ENCODE data around the gene SNRNP27. TPM values are rescaled to one million over a fixed set of nuclear protein-coding genes. Genes with fewer than 3 reads are reported as not detected.

SNRNP27 gene, protein sequence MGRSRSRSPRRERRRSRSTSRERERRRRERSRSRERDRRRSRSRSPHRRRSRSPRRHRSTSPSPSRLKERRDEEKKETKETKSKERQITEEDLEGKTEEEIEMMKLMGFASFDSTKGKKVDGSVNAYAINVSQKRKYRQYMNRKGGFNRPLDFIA
- total RNA-seq = 33.1 and 39.8 TPM in 2 replicates

DNA sequence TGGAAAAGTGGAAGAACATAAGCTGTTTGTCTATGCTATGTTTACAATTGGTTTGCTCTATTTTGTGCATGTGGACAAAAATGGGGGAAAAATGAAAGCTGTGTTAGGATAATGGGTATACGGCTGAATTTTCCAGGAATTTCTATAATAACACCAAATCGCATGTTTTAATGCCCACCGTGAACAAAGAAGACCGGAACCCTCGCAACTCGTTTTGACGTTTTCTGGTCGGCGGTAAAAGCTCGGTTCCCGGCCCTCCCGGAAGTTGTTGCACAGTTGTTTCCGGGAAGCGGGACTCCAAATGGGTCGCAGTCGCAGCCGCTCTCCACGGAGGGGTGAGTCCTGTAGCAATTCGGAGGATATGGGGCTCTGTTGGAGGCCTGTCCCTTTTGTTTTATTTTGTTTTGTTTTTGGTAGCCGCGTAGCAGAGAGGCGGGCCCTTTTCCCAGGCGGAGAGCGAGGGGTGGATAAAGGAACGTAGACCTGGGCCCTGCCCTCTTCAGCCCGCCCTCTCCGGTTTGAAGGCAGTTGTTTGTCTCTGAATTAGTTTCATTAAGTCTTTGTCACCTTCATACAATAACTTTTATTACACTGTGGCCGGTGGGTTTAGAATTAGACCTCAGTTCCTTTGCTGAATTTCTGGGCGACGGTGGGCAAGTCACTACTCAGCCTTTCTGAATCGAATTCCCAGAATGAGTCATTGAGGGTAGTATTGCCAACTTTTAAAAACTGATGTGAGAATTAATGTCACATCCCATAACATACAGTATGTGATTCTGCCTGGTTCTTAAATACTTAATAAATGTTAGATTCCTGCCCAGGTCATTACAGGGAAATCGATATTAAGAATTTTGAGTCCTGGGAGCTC, at the start of gene SNRNP27:
SNRNP27 (plus strand) TSS at position 273 of the 868 bp plus-strand sequence; CDS start at position 302, 29 bp downstream.

DNA sequence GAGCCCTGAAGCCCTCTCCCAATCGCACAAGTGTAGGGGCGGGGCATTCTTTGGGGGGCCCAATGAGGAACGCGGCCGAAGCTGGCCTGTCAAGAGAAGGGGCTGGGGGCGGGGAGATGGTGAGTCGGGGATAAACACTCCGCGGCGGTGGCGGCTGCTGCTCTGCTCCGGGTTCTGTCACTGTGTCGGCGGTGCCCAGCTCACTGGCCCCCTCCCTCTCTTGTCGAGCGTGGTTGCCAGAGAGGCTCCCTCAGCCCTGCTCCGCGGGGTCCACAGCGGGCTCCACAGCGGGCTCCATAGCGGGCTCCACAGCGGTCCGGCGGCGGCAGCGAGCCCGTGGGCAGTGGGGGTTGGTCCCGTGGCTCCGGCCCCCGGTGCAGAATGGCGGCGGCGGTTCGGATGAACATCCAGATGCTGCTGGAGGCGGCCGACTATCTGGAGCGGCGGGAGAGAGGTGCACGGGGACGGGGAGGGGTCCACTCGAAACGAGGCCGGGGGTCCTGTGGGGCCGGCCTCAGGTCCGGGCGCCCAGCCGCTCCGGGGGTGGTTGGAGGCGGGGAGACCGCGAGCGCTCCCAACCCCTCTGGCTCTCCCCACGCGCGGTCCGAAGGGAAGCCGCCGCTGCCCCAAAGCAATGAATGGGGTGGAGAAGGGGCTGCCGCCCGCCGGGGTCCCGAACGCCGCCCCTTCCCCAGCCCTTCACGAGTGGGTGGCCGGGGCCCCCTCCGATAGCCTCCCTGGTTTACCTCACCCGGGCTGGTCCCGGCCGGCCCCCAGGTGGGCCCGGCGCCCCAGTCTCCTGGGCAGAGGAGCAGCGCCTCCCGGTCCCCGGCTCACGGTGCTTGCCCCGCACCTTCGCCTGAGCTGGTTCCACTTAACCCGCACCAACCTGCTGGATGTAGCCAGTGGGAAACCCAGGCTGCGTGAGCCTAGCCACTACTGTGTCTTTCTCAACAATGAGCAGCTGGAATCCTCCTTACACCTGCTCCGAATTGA, 21.5 kb downstream of the SNRNP27 start, which contains the start of gene MXD1:
MXD1 (plus strand) TSS at position 160 of the 996 bp plus-strand sequence; CDS start at position 382, 222 bp downstream.

Other genes with a start within 250 kb of the SNRNP27 start
- 32.9 and 36.9 TPM in 2 replicates for gene ANXA4, start 151.8 kb upstream of the SNRNP27 start, total RNA-seq
- gene GMCL1, start 64.3 kb upstream of the SNRNP27 start, total RNA-seq = 7.1 and 8.0 TPM in 2 replicates
- 5.5 and 5.9 TPM in 2 replicates for gene MXD1, start 21.2 kb downstream of the SNRNP27 start, total RNA-seq
- 0.19 and 0.78 TPM in 2 replicates for gene ASPRV1, start 67.7 kb downstream of the SNRNP27 start, total RNA-seq
- 155 and 163 TPM in 2 replicates for gene PCBP1, start 193.5 kb downstream of the SNRNP27 start, total RNA-seq